DOHH2 (cell line): ENCODE data around the gene TSPAN5.

Experiments
- CTCF ChIP-seq: fragments of 200-600 bp; sonication (generic); IDR thresholded peaks from one replicate; pipeline ENCODE4 v1.5.1; 2014; ENCODE audit warnings: antibody characterized with exemption, mild to moderate bottlenecking, low read depth, low read length; ENCODE audit not compliant: poor library complexity, severe bottlenecking
- EZH2phosphoT487 ChIP-seq: fragments of 200-600 bp; sonication (generic); IDR thresholded peaks from 2 replicates; pipeline ENCODE4 v1.6.1; 2017; ENCODE audit warnings: borderline replicate concordance, mild to moderate bottlenecking, antibody characterized with exemption, low read length, moderate library complexity, mixed read lengths

- TF ChIP-seq CTCF (no peak), EZH2phosphoT487 (no peak)
Measured at GRCh38 chr4:98610431-98610830, 48.0 kb downstream of the TSPAN5 start.
